Endothelial cell of umbilical vein (primary cell): ENCODE results near the gene KIDINS220.
A peak's percentile ranks its signal among the peaks of the same experiment; 100 is the strongest.

Source experiments
- CTCF ChIP-seq, 2 donors: IDR thresholded peaks; 1 replicate in 1 of 2; 2 replicates in 1 of 2; pipeline ENCODE4 v1.5.1; 2011; ENCODE audit warnings: low read length in 2 of 2, mild to moderate bottlenecking in 2 of 2, moderate library complexity in 2 of 2, control low read depth in 1 of 2, inconsistent platforms in 1 of 2, low read depth in 1 of 2; ENCODE audit not compliant: insufficient read depth in 1 of 2; ENCODE audit errors: extremely low read depth in 1 of 2
- EZH2 ChIP-seq: IDR thresholded peaks from 2 replicates; pipeline ENCODE4 v1.6.1; 2012; ENCODE audit warnings: borderline replicate concordance, low read depth, mild to moderate bottlenecking, moderate library complexity, low read length, inconsistent platforms; ENCODE audit not compliant: severe bottlenecking
- GATA2 ChIP-seq: IDR thresholded peaks from 2 replicates; pipeline ENCODE4 v1.7.0; 2011; ENCODE audit warnings: low read depth, mild to moderate bottlenecking, moderate library complexity, mixed read lengths, low read length; ENCODE audit not compliant: insufficient read length, insufficient read depth
- JUN ChIP-seq: IDR thresholded peaks from 2 replicates; pipeline ENCODE4 v1.6.1; 2011; ENCODE audit warnings: borderline replicate concordance, low read depth; ENCODE audit not compliant: insufficient read length, insufficient read depth
- MAX ChIP-seq: IDR thresholded peaks from 2 replicates; pipeline ENCODE4 v1.6.1; 2011; ENCODE audit not compliant: insufficient read depth, insufficient read length
- MYC ChIP-seq: IDR thresholded peaks from one replicate; pipeline ENCODE4 v1.6.1; 2011; ENCODE audit warnings: mild to moderate bottlenecking, low read depth, low read length
- POLR2A ChIP-seq: IDR thresholded peaks from 2 replicates; pipeline ENCODE4 v1.6.1; 2012; ENCODE audit warnings: low read depth, mild to moderate bottlenecking, control low read depth, low read length
- POLR2AphosphoS5 ChIP-seq: IDR thresholded peaks from 2 replicates; pipeline ENCODE4 v1.6.1; 2012; ENCODE audit warnings: low read depth, mild to moderate bottlenecking, control low read depth, low read length, moderate library complexity; ENCODE audit not compliant: insufficient read depth

GRCh38 chr2:8693157-8693821, 144.1 kb downstream of the KIDINS220 start:
- TF ChIP-seq CTCF (IDR thresholded peaks at IDR 0.05; ENCODE audit: extremely low read depth in 1 of 2, insufficient read depth in 1 of 2, low read depth in 1 of 2, low read length in 2 of 2), result peak; percentile 58 to 77
- TF ChIP-seq POLR2AphosphoS5, result no peak
- no peak for TF ChIP-seq POLR2A
- no peak for TF ChIP-seq EZH2
- TF ChIP-seq JUN, result no peak
- TF ChIP-seq MAX, result no peak
- no peak for TF ChIP-seq MYC
- TF ChIP-seq GATA2, result no peak
